Globus pallidus (tissue), 1 donor: ENCODE results near the gene CLDN22.

Source experiments
- DNase-seq: peaks from one replicate; pipeline ENCODE4 v3.0.0-alpha.2; 2015; ENCODE audit warnings: low spot score

Gene CLDN22

DNA sequence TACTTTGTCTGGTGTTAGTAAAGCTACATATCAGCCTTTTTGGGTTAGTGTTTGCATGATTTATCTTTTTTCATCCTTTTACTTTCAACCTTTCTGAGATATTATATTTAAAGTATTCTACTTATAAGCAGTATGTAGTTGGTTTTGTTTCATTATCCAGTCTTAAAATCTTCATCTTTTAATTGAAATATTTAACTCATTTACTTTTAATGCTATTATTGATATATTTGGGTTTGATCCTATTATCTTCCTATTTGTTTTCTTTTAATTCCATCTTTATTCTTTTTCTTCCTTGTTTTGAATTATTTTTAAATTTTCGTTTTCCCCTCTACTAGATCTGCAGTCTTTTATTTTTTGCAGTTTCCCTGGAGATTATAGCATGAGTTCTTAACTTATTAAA lies 44.0 kb downstream of the CLDN22 start:
- DNase-seq, result no peak

DNA sequence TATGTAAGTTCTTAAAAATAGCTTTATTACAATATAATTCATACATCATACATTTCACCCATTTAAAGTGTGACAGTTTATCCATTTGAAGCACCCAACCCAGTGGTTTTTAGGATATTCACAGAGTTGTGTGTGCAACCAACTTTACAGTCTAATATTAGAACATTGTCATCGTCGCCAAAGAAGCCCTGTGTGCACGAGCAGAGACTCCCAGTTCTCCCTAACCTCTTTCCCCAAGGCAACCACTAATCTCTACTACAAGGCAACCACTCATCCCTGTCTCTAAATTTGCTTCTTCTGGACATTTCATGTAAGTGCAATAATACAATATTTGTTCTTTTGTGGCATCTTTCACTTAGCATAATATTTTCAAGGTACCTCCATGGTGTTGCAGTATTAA lies 47.7 kb downstream of the CLDN22 start:
- DNase-seq, result no peak

DNA sequence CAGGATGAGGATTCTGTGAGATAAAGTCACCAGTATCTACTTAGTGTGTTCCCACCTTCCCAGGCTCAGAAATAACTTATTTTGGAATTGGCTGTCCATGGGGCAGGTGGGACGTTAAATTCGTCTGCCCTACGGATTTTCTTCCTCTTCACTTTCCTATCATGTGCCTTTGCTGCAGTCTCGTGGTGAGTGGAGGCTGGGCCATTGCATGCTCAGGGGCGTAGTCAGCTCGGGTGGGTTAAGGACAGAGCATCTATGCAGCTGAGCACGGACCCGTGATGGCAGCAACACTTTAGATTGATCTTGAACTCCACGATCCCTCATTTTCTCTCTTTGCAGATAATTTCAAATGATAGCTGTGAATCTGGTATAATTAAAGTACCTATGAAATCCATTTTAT lies 51.5 kb downstream of the CLDN22 start:
- DNase-seq, result no peak
